ENCODE measurements around the gene ULK2.
"Not testable (repeated sequence)": the region's sequence is repeated elsewhere in the genome, so short reads cannot be mapped to it uniquely, and the experiment has no call there.

The ULK2 gene

DNA sequence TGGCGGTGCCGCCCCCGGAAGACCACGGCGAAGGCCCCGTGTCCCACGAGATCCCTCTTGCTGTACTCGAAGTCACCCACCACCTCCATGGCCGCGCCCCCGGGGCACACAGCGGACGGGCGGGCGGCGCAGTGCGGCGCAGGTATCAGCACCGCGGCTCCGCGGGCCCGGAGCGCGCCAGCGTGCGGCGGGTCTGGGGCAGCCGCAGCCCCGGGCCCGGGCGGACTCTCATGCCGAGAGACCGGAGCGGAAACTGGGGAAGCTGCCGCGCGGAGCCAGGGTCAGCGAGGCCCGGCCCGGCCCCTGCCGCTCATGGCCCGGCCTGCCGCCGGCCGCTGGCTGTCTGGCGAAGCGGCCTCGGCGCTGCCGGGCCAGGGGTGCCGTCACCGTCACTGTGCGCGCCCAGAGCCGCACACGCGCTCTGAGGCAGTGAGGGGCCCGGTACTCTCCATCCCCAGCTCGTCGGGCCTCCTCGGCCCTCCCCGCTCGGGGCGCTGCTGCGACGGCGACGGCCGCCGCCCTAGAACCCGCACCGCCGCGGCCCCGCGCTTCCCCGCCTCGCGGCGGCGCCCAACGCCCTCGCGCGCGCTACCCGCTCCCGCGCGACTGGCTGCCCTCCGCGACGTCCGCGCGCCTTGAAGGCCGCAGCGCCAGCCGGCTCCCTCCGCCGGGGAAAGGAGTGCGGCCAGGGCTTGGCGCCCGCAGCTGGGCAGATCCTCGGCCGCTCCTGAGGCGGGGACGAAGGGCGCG, at the start of gene ULK2:
Gene ULK2, minus strand, starts transcription at position 608 of the 750 bp plus-strand sequence. Its CDS starts 519 bp downstream, at position 89.
- peak; percentile 41 for DNase-seq

DNA sequence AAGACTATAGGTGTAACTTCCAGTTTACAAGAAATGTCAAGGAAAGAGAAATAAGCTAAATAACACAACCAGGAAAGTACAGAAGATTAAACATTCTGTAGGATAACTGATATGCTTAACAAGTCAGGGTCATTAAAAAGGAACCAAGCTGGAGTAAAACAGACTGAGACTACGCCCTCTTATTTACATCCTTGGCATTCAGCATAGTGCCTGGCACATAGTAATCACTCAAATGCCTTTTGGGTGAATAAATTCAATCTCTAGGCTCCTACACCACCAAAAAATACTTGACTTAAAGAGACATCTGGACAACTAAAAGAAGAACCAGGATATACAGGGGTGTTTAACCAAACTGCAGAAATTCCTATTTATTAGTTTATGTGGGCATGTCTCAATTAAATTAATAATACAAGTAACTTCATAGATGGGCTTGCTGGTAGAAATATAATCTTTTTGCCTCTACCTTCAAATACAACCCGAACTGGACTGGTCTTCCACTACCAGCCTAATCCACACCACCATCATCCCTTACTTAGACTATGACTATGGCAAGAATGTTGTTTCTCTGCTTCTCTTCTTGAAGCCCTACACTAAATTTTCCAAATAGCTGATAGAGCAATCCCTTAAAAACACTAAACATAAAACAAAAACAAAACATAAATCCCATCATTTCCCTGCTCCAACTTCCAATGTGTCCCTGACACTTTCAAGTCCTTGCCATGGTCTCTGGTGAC, 47.7 kb upstream of the ULK2 start:
- DNase-seq: no peak

DNA sequence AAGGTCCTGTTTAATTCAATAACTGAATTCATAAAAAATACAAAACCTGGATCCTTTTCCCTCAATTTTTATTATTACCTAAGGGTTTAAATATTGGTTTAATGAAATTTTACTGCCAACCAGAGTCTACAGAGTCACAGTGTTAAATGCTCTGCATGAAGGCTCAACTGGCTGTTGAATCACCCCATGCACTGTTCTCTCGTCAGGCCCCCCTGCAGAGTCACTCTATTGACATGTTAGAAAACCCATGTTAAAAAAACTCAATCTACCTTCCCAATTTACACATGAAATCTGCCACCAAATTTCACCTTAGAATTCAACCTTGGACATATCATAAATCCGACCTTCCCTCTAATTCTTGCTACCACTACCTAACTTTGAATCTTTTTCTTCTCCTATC, 43.3 kb upstream of the ULK2 start:
- DNase-seq: no peak

DNA sequence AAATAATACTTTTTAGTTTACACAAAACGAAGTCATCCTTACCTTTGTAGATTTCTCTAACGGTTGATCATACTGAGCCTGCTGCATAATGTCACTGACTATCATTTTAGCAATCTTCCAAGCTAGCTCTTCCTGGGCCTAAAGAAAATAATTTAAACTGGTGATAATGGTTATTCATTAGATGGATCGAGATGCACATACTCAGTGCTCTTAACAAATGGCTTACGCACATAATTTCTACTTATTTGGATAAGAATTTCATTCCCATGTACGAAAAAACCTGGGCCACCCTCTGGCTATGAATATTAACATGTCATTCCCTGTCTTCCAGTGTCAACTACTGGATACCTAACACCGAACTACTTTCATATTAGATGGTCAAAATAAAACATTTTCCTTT, 41.4 kb upstream of the ULK2 start:
- DNase-seq: no peak

DNA sequence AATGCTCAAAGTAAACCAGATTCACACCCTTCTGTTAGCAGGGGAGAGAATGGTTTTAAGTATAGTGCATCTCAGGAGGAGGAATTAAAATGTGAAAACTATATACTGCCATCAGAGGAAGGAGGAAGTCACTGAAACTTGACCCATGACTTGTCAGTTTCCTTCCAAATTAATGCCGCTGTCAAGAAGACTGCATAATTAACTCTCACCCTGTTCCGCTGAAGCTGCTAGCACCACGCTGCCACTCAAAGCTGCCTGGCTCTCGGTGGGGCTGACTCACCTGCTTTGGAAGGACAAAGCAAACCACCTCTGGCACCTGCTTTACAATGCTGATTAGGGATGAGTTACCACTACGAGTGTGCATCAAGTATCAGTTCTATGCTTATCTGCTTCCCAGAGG, 37.8 kb upstream of the ULK2 start:
- DNase-seq: no peak

DNA sequence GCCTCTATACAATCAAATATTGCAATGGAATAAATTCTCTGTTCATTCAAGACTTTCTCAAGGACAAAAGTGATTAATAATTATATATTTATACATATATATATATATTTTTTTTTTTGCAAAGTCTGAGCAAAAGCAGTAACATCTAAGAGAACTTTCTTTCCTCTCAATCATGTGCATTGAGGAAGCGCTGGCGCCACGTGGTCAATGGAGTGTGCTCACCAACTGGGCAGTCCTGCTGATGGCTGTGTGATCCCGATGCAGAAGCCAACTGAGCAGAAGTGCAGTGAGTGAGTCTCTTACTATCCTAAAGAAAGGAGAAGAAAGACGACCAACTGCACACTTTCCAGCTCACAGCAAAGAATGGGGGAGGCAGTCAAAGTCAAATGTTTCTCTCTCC, 37.2 kb upstream of the ULK2 start:
- DNase-seq: no peak

DNA sequence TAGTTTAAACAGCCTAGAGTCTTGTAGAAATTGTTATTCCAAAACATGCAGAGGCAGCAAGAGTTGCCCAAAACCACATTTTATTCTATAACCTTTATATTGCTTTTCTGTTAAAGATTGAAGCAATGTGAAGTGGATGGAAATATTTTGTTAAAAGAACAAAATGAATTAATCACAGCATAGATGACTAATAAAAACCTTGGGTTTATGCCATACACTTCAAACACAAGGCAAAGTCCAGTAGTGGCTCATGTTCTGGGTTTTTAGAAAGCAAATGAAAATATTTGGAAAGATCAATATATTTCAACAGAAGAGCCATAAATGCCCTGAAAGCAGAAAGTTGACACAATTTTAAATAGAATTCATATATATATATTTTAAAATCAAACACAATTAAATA, 36.7 kb upstream of the ULK2 start:
- DNase-seq: no peak

DNA sequence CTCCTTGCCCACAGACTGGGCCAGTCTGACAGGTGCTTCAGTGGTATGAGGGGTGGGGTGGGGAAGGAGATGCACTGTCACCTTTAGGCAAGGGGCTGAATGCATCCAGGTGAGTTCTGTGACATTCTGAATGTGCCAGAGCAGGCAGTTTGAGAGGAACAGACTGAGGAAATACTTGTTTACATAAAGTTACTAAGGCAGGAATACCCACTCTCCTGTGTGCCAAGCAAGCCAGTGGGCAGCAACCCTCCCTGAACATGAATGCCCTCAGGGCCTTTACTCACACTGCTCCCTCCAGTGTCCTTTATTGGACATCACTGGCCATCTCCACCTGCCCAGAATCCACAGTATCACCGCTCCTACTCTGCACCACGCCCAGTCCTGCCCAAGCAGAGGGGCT, 33.1 kb upstream of the ULK2 start:
- no peak for DNase-seq

DNA sequence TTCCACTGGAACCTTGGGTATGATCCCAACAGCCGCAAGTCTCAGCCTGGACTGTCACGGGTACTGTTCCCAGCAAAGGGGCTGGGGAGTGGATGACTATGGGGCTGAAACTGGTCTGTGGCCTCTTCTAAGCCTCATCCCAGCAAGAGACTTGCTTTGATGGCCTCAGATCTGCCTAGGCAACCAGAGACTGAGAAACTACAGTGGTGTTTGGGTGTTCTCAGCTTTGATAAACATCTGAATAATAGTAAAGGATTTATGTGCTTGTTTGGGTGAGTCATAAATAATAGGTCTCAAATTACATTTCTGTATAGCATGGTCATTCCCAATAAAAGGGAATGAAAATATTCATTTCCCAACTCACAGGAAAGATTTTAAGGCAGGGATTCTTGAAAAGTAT, 30.2 kb upstream of the ULK2 start:
- DNase-seq: no peak

DNA sequence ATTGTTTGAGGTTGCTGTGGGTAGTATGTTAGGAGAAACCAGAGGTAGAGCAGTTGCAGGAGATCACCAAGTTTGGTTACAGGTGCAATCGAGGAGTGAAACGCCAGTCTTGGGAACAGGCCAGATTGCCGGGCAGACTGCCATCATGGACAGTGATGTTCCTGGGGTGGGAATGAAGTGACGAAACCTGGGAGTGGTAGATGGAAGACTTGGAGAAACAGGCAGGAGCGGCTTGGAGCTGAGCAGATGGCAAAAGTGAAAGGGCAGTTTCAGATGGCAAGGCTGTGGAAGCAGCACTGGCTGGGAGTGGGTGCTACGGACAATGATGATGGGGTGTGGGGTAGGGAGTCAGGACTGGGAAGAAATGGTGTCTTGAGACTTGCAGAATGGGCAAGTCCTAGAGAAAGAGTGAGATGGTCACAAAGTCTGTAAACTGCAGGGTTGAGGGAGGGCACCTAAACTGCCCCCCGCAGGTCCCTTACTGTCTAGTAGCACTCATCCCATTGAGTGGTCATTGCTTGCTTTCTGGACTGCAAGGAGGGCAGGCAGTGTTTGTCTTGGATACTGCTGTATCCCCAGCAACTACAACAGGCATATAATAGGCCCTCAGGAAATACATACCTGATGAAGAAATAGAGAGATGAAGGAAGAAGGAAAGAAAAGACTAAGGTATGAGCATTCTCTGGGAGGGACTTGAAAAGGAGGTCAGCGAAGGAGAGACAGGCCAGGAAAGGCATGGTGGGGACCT, 29.5 kb upstream of the ULK2 start:
- no peak for DNase-seq

DNA sequence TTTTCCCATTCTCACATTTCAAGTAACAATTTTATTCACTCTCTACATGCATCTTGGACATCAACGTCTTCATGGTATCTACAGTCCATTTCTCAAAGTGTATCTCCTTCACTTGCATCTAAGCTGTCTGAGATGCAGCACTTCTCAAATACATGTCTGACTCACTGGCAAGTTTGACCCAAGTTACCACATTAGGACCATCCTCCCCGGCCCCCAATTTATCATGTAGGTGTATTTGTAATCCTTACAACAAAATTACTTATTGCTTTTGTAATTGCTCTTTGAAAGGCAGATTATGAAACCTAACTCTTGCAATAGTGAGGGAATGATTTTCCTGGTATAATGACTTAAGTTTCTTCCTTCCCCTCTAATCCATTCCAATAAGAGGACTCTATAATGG, 28.9 kb upstream of the ULK2 start:
- DNase-seq: no peak

DNA sequence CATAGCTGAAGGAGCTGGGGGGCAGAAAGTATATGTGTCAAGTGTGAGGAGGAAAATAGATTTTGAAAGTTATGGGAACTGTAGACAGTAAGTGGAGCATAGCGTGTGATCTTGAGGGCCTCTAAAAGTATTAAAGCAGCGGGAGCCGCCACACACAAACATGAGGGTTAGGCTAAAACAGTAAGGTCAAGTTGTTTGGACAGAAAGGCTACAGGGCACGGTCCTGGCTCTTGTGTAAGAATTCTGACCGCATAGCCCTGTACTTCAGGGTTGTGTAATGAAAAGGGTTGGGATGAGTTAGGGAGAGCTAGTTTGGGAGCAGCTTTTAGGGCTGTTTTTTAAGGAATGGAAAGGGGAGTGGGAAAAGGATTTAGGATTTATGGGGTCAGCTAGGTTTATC, 22.8 kb upstream of the ULK2 start:
- not testable (repeated sequence) for DNase-seq

DNA sequence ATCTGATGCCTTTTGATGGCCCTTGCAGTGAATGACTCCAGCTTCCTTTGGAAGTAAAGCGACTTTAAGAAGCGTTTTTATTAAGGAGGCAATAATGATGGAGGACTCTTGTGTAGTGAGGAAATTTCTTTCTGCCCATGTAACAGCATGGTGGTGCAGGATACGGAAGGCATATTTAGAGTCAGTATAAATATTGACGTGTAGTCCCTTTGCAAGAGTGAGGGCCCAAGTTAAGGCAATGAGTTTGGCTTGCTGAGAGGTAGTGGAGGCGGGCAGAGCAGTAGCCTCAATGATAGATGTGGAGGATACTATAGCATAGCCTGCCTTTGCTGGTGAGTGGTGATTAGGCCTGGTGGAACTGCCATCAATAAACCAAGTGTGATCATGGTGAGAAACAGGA, 22.3 kb upstream of the ULK2 start:
- not testable (repeated sequence) for DNase-seq

DNA sequence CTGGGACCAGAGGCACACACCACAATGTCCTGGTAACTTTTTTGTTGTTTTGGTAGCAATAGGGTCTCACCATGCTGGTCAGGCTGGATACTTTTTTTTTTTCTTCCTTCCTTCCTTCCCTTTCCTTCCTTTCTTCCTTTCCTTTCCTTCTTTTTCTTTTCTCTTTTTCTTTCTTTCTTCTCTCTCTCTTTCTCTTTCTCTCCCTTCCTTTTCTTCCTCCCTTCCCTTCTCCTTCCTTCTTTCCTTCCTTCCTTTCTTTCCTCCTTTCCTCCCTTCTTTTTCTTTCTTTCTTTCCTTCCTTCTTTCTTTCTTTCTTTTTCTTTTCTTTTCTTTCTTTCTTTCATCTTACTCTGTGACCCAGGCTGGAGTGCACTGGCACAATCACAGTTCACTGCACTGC, 18.4 kb upstream of the ULK2 start:
- no peak for DNase-seq

DNA sequence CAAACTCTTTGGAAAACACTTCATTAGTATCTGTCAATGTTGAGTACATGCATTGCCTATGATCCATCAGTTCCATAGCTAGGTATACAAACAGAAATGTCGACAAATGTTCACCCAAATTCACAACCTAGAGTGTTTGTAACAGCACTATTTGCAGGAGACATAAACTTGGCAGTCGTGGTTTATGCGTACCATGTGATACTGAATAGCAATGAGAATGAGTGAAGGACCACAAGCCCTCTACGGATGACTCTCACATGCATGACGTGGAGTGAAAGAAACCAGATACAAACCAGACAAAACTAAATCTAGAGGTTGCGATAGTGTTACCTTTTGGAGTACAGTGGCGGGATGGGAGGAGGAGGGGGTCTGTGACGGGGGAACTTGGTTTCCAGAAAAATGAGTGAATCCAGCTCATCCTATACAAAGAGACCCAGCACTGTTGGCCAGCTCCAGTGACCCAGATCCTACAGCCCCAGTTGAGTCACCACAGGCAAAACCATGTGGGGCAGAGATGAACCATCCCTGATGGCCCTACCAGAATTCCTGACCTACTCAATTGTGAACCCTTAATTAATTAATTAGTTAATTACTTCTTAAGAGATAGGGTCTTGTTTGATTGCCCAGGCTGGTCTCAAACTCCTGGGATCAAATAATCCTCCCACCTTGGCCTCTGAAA, 15.9 kb upstream of the ULK2 start:
- no peak for DNase-seq

DNA sequence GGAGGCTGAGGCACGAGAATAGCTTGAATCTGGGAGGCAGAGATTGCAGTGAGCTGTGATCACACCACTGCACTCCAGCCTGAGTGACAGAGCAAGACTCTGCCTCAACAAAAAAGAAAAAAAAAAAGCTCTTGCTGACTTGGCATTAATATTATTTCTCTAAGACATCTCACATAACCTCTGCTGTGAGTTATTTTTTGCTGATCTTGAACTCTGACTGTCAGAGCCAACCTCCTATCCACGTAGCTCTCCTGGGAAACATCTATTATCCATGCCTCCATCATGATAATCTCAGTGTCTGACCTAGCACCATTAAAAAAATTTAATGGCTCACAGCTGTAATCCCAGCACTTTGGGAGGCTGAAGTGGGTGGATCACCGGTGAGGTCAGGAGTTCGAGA, 12.7 kb upstream of the ULK2 start:
- no peak for DNase-seq

DNA sequence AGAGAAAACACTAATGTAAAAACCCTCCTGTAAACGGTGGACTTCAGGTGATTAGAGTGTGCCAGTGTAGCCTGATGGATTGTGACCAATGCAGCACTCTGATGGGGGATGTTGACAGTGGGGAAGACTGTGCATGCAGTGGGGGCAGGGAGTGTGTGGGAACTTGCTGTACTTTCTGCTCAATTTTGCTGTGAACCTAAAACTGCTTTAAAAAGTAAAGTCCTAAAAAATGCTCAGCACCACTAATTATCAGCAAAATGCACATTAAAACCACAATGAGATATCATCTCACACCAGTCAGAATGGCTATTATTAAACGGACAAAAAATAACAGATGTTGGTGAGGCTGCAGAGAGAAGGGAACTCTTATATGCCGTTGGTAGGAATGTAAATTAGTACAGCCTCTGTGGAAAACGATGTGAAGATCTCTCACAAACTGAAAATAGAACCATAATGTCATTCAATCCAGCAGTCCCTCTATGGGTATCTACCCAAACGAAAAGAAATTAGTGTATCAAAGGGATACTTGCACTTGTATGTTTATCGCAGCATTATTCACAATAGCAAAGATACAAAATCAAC, 9.7 kb upstream of the ULK2 start:
- DNase-seq: no peak

DNA sequence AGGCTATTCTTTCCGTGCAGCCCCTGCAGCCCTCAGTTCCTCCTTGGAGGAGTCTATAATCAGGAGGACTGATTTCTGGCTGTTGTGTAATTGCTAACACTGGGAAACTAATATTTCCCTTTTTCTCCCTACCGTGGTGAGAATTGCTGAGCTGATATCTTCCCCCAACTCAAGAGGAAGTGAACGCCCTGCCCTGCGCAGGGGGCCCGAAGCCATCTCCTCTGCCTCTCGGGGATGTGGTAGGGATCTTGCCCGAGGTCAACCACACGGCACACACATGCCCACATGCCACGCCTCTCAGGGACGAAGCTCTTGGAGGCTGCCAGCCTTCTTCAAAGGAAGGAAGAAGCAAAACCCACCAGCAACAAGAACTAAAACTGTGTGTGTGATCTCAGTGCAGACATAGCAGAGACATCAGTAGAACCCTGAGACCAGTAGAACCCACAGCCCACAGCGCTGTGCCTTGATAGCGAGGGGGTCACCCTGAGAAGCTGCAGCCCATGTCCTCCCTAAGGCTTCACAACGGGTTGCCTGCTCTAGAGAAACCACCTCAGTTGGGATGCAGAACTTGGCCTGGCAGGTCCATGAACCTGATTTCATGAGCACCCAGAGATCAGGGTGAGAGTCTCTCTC, 8.9 kb upstream of the ULK2 start:
- peak; percentile 45 for DNase-seq

DNA sequence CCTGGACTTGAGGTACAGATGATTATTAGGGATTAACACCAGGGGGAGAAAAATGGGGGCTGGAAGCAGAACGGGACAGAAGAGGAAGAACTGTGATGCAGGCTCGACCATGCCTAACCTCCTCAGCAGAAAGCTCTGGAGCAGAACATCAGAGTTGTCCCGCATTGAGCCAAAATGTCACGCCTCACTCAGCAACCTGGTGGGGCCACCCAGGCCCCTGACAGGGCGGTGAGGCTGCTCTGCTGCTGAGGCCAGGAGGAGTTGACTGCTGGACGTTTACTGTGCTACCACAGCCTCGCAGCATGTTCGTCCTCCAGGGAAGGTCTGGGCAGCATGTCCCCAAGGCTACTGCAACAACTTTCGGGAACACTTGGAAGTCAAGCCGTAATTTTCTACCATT, 6.5 kb upstream of the ULK2 start:
- no peak for DNase-seq

DNA sequence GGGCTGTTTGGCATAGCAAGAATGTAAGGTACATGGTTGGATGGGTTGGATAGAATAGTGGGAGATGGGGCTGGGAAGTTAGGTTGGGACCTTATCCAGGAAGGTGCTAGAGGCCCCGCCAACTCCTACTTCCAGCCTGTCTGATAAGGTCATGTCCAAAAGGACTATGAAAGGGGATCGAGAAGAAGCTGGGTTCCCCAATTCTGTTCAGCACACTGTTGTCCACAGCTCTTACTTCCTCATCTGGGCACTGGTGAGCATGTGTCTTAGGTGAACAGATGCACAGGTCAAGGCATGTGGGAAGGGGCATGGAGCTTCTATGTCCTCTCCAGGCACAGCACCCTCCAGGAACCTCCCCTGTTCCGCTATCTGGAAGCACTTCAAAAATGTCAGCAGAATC, 5.6 kb upstream of the ULK2 start:
- no peak for DNase-seq

DNA sequence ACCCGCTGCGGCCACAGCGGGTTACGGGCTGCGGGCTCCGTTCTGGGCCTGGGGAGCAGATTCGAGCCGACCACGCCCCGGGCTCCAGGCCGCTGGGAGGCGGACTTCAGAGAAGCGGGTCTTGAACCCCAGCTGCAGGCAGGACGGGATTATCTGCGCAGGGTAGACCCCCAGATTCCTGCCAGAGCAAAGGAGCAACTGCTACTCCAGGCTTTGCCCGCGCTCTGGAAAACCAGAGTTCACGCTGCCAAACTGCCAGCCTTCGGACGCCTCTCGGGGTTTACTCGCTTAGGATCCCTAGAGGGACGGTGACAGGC, 301 bp upstream of the ULK2 start:
- DNase-seq: no peak

DNA sequence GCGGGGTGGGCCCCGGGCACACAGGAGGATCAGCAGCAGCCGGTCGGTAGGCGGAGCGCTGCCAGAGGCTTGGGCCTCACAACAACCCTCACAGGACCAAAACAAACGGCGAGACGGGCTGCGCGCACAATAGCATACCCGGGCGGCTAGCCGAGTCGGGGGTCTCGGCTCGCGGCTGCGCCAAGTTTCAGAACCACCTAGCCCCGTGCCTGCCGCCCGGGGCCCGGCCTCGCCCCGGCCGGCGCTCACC, 732 bp downstream of the ULK2 start:
- DNase-seq: peak; percentile 37

DNA sequence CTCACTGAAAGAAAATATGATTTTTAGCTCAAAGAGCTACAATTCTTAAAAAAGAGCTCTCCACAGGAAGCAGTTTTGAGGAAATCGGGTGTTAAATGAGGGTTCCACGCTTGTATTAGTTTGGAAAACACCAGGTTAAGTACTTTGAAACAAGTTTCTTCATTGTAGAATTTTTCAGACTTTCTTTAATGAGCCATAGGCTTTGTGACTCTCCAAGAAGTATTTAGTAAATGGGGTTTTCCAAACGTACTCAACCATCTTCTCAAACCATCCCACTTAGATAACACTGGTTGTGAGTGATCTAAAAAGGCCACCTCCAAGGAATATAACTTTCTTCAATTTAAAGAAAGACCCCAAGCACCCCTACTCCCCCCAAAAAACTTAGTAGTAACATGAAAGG, 2.7 kb downstream of the ULK2 start:
- no peak for DNase-seq

Measured in activated gamma-delta T cell treated with Interleukin-2 at 50 U/mL for 16 hours (primary cell).